Liver (tissue), 9 donors: ENCODE measurements around the gene CEACAM18. TPM values are rescaled to one million over a fixed set of nuclear protein-coding genes. Genes with fewer than 3 reads are reported as not detected.

Source experiments
- DNase-seq: peaks from one replicate; pipeline ENCODE4 v3.0.0-alpha.2; 2017; ENCODE audit warnings: low spot score
- H3K27ac ChIP-seq, 2 donors: one replicate each; pipeline ENCODE4 v1.7.0; 2013; ENCODE audit warnings: inconsistent platforms in 2 of 2, low read length in 2 of 2, control low read depth in 1 of 2, low read depth in 1 of 2, mild to moderate bottlenecking in 1 of 2
- H3K27me3 ChIP-seq, 4 donors: one replicate each; pipeline versions ENCODE4 v1.6.1 to v1.7.0; 2013; ENCODE audit warnings: low read length in 3 of 4, inconsistent platforms in 1 of 4, mild to moderate bottlenecking in 1 of 4, moderate library complexity in 1 of 4; ENCODE audit not compliant: control insufficient read depth in 4 of 4, insufficient read depth in 4 of 4
- H3K36me3 ChIP-seq, 4 donors: one replicate each; pipeline versions ENCODE4 v1.6.1 to v1.7.0; 2013; ENCODE audit warnings: low read length in 3 of 4, mild to moderate bottlenecking in 3 of 4, low read depth in 1 of 4, moderate library complexity in 1 of 4; ENCODE audit not compliant: control insufficient read depth in 4 of 4, insufficient read depth in 3 of 4
- H3K4me1 ChIP-seq, 4 donors: one replicate each; pipeline versions ENCODE4 v1.6.1 to v1.7.0; 2013; ENCODE audit warnings: low read length in 3 of 4, mild to moderate bottlenecking in 3 of 4, moderate library complexity in 1 of 4; ENCODE audit not compliant: control insufficient read depth in 4 of 4, insufficient read depth in 4 of 4
- H3K4me3 ChIP-seq, 3 donors: one replicate each; pipeline versions ENCODE4 v1.6.1 to v1.7.0; 2013; ENCODE audit warnings: low read length in 3 of 3, control low read depth in 1 of 3, low read depth in 1 of 3, mild to moderate bottlenecking in 1 of 3
- H3K9ac ChIP-seq, 2 donors: one replicate each; pipeline ENCODE4 v1.7.0; 2013; ENCODE audit warnings: low read length in 2 of 2, mild to moderate bottlenecking in 2 of 2, moderate library complexity in 2 of 2, control low read depth in 1 of 2, low read depth in 1 of 2
- H3K9me3 ChIP-seq, 4 donors: one replicate each; pipeline versions ENCODE4 v1.6.1 to v1.7.0; 2013; ENCODE audit warnings: low read length in 3 of 4; ENCODE audit not compliant: control insufficient read depth in 4 of 4
- ATF3 ChIP-seq: IDR thresholded peaks from 2 replicates; pipeline ENCODE4 v1.6.1; 2016; ENCODE audit warnings: antibody characterized with exemption
- EGR1 ChIP-seq, 2 donors: IDR thresholded peaks; 2 replicates each; pipeline ENCODE4 v1.6.1; 2016 to 2018; ENCODE audit warnings: antibody characterized with exemption in 2 of 2, low read depth in 2 of 2
- FOXA1 ChIP-seq: IDR thresholded peaks from 2 replicates; pipeline ENCODE4 v1.6.1; 2016; ENCODE audit warnings: antibody characterized with exemption
- FOXA2 ChIP-seq: IDR thresholded peaks from 2 replicates; pipeline ENCODE4 v1.6.1; 2016; ENCODE audit warnings: antibody characterized with exemption
- GABPA ChIP-seq, 2 donors: IDR thresholded peaks in 1 of 2; conservative IDR thresholded peaks in 1 of 2; 2 replicates each; pipeline ENCODE4 v1.6.1; 2016; ENCODE audit warnings: antibody characterized with exemption in 2 of 2, mild to moderate bottlenecking in 1 of 2, moderate library complexity in 1 of 2
- HNF4A ChIP-seq, 2 donors: conservative IDR thresholded peaks; 2 replicates each; pipeline ENCODE4 v1.6.1; 2016; ENCODE audit warnings: antibody characterized with exemption in 2 of 2, mild to moderate bottlenecking in 2 of 2
- HNF4G ChIP-seq: IDR thresholded peaks from 2 replicates; pipeline ENCODE4 v1.6.1; 2016; ENCODE audit warnings: antibody characterized with exemption
- JUND ChIP-seq, 2 donors: IDR thresholded peaks; 2 replicates each; pipeline ENCODE4 v1.6.1; 2016; ENCODE audit warnings: antibody characterized with exemption in 2 of 2
- MAX ChIP-seq: IDR thresholded peaks from 2 replicates; pipeline ENCODE4 v1.6.1; 2016; ENCODE audit warnings: antibody characterized with exemption
- NR2F2 ChIP-seq: IDR thresholded peaks from 2 replicates; pipeline ENCODE4 v1.6.1; 2016; ENCODE audit warnings: antibody characterized with exemption
- RAD21 ChIP-seq, 2 donors: IDR thresholded peaks; 2 replicates each; pipeline ENCODE4 v1.6.1; 2016; ENCODE audit warnings: antibody characterized with exemption in 2 of 2, mild to moderate bottlenecking in 2 of 2
- RXRA ChIP-seq, 2 donors: IDR thresholded peaks; 2 replicates each; pipeline ENCODE4 v1.6.1; 2017 to 2018; ENCODE audit warnings: antibody characterized with exemption in 2 of 2, mild to moderate bottlenecking in 1 of 2
- SP1 ChIP-seq: IDR thresholded peaks from 2 replicates; pipeline ENCODE4 v1.6.1; 2018; ENCODE audit warnings: antibody characterized with exemption, mild to moderate bottlenecking
- TAF1 ChIP-seq: conservative IDR thresholded peaks from 2 replicates; pipeline ENCODE4 v1.6.1; 2016; ENCODE audit warnings: antibody characterized with exemption, mild to moderate bottlenecking
- YY1 ChIP-seq: IDR thresholded peaks from 2 replicates; pipeline ENCODE4 v1.6.1; 2016; ENCODE audit warnings: antibody characterized with exemption, mild to moderate bottlenecking
- ZBTB33 ChIP-seq: IDR thresholded peaks from 2 replicates; pipeline ENCODE4 v1.6.1; 2016; ENCODE audit warnings: antibody characterized with exemption
- WGBS: extraction: QIAGEN DNeasy Blood & Tissue Kit; methylation state at CpG from one replicate; pipeline ENCODE4 v1.1.7; 2013; 5-methylcytosine and 5-hydroxymethylcytosine counted together
- polyA plus RNA-seq, 2 donors: library from polyadenylated mRNA; stranded (reverse) in 1 of 2; unstranded in 1 of 2; fragments of 200-250 nt in 1 of 2; fragments of >200 nt in 1 of 2; fragmentation: Nextera tagmentation in 1 of 2; extraction: Ambion mirVana in 1 of 2; gene quantifications; one replicate each; pipeline versions ENCODE4 v1.2.1 to v1.2.3, GENCODE V29; 2013 to 2015
- total RNA-seq, 2 donors: library from RNA; depleted of rRNA; stranded (reverse); fragments of >200 nt; gene quantifications; one replicate each; pipeline ENCODE4 v1.2.3, GENCODE V29; 2014
- TF ChIP-seq, protein P1 (sequence below): fragments of 150-350 bp; IDR thresholded peaks from 2 replicates; pipeline ENCODE4 v1.5.1; 2017; ENCODE audit warnings: improper control_type of control experiment, low read depth, low read length; ENCODE audit not compliant: missing input control
- TF ChIP-seq, protein P2 (sequence below): IDR thresholded peaks from 2 replicates; pipeline ENCODE4 v1.6.1; 2016; ENCODE audit warnings: antibody characterized with exemption, mild to moderate bottlenecking
- donor health status: healthy.
- donor health status: healthy.
- donor health status: healthy.
- donor health status: healthy.
- donor health status: healthy.

Gene CEACAM18
- total and polyA plus RNA-seq, 4 donors, result not detected

DNA sequence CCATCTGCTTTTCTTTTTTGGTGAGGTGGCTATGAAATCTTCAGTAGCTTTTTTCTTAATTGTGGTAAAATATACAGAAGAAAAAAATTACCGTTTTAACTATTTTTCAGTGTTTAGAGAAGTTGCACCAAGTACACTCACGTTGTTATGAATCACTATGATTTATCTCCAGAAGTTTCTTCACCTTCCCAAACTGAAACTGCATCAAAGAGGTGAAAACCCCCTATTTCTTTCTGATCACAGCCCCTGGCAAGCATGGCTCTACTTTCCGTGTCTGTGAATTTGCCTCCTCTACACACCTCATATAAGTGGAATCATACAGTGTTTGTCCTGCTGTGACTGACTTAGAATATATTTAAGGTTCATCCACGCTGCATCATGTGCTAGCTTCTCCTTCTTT is 45.3 kb upstream of the CEACAM18 start:
- WGBS, result 54% methylated on average over 4 of the region's 4 CpGs
- no peak for DNase-seq
- no peak overlapping the region for H3K27ac ChIP-seq

More for the DNA sequence above, 45.3 kb upstream of the CEACAM18 start:
- TF ChIP-seq, protein P1, sequence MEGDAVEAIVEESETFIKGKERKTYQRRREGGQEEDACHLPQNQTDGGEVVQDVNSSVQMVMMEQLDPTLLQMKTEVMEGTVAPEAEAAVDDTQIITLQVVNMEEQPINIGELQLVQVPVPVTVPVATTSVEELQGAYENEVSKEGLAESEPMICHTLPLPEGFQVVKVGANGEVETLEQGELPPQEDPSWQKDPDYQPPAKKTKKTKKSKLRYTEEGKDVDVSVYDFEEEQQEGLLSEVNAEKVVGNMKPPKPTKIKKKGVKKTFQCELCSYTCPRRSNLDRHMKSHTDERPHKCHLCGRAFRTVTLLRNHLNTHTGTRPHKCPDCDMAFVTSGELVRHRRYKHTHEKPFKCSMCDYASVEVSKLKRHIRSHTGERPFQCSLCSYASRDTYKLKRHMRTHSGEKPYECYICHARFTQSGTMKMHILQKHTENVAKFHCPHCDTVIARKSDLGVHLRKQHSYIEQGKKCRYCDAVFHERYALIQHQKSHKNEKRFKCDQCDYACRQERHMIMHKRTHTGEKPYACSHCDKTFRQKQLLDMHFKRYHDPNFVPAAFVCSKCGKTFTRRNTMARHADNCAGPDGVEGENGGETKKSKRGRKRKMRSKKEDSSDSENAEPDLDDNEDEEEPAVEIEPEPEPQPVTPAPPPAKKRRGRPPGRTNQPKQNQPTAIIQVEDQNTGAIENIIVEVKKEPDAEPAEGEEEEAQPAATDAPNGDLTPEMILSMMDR, result no peak
- TF ChIP-seq TAF1 (no peak), HNF4G (no peak), RAD21 (IDR thresholded peaks at IDR 0.05) (no peak), JUND (IDR thresholded peaks at IDR 0.05) (no peak), MAX (no peak), HNF4A (conservative IDR thresholded peaks at IDR 0.05) (no peak), GABPA (IDR thresholded peaks at IDR 0.05 in 1 of 2, conservative IDR thresholded peaks at IDR 0.05 in 1 of 2) (no peak), NR2F2 (no peak), SP1 (no peak), FOXA1 (no peak), RXRA (IDR thresholded peaks at IDR 0.05) (no peak), ZBTB33 (no peak), ATF3 (no peak), YY1 (no peak), FOXA2 (no peak), EGR1 (IDR thresholded peaks at IDR 0.05; ENCODE audit: low read depth in 2 of 2) (no peak)
- TF ChIP-seq, protein P2, sequence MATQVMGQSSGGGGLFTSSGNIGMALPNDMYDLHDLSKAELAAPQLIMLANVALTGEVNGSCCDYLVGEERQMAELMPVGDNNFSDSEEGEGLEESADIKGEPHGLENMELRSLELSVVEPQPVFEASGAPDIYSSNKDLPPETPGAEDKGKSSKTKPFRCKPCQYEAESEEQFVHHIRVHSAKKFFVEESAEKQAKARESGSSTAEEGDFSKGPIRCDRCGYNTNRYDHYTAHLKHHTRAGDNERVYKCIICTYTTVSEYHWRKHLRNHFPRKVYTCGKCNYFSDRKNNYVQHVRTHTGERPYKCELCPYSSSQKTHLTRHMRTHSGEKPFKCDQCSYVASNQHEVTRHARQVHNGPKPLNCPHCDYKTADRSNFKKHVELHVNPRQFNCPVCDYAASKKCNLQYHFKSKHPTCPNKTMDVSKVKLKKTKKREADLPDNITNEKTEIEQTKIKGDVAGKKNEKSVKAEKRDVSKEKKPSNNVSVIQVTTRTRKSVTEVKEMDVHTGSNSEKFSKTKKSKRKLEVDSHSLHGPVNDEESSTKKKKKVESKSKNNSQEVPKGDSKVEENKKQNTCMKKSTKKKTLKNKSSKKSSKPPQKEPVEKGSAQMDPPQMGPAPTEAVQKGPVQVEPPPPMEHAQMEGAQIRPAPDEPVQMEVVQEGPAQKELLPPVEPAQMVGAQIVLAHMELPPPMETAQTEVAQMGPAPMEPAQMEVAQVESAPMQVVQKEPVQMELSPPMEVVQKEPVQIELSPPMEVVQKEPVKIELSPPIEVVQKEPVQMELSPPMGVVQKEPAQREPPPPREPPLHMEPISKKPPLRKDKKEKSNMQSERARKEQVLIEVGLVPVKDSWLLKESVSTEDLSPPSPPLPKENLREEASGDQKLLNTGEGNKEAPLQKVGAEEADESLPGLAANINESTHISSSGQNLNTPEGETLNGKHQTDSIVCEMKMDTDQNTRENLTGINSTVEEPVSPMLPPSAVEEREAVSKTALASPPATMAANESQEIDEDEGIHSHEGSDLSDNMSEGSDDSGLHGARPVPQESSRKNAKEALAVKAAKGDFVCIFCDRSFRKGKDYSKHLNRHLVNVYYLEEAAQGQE, result no peak
- Histone ChIP-seq H3K27me3 (no peaks in the 10 kb centered on the region), H3K9me3 (peaks cover 0 to 4% (median 0%) of the 10 kb centered on the region in 4 donors), H3K4me1 (peaks cover 2 to 10% (median 6%) of the 10 kb centered on the region in 4 donors), H3K36me3 (no peaks in the 10 kb centered on the region), H3K4me3 (no peak overlapping the region), H3K9ac (no peak overlapping the region)
